Small intestine (tissue), 7 donors: ENCODE results near the gene ZNF341. TPM values are rescaled to one million over a fixed set of nuclear protein-coding genes. Genes with fewer than 3 reads are reported as not detected.
A peak's percentile ranks its signal among the peaks of the same experiment; 100 is the strongest.

ENCODE experiments used
- DNase-seq, 2 donors: peaks; one replicate each; pipeline versions ENCODE4 v3.0.0 to v3.0.0-alpha.2; 2013
- FAIRE-seq: peaks from 2 replicates; lab custom pipeline; 2012; peaks lifted over from hg19 to GRCh38; lab: Jason Lieb, UNC
- H3K27ac ChIP-seq, 3 donors: one replicate each; pipeline ENCODE4 v1.5.1; 2013; ENCODE audit warnings: low read length in 2 of 3, mild to moderate bottlenecking in 2 of 3, control low read depth in 1 of 3, inconsistent platforms in 1 of 3, low read depth in 1 of 3, moderate library complexity in 1 of 3
- H3K27me3 ChIP-seq, 3 donors: one replicate each; pipeline ENCODE4 v1.6.1; 2013; ENCODE audit warnings: low read length in 3 of 3, inconsistent platforms in 1 of 3; ENCODE audit not compliant: control insufficient read depth in 3 of 3, insufficient read depth in 3 of 3
- H3K36me3 ChIP-seq, 3 donors: one replicate each; pipeline ENCODE4 v1.6.1; 2013; ENCODE audit warnings: low read length in 3 of 3, inconsistent platforms in 1 of 3, low read depth in 1 of 3, mild to moderate bottlenecking in 1 of 3, moderate library complexity in 1 of 3; ENCODE audit not compliant: control insufficient read depth in 3 of 3, insufficient read depth in 2 of 3
- H3K4me1 ChIP-seq, 3 donors: one replicate each; pipeline ENCODE4 v1.6.1; 2013; ENCODE audit warnings: low read length in 2 of 3, inconsistent platforms in 1 of 3, low read depth in 1 of 3, mild to moderate bottlenecking in 1 of 3, moderate library complexity in 1 of 3; ENCODE audit not compliant: control insufficient read depth in 3 of 3, insufficient read depth in 2 of 3
- H3K4me3 ChIP-seq, 3 donors: one replicate each; pipeline ENCODE4 v1.5.1; 2013; ENCODE audit warnings: low read length in 3 of 3, control low read depth in 1 of 3, inconsistent platforms in 1 of 3, low read depth in 1 of 3, mild to moderate bottlenecking in 1 of 3, moderate library complexity in 1 of 3
- H3K9me3 ChIP-seq, 2 donors: one replicate each; pipeline ENCODE4 v1.6.1; 2013; ENCODE audit warnings: low read depth in 1 of 2, low read length in 1 of 2; ENCODE audit not compliant: control insufficient read depth in 2 of 2, insufficient read depth in 1 of 2
- WGBS, 3 donors: extraction: QIAGEN DNeasy Blood & Tissue Kit; methylation state at CpG; one replicate each; pipeline ENCODE4 v1.1.7; 2013; 5-methylcytosine and 5-hydroxymethylcytosine counted together
- polyA plus RNA-seq, 4 donors: library from polyadenylated mRNA; stranded (reverse) in 3 of 4; unstranded in 1 of 4; fragments of 200-250 nt in 3 of 4; fragments of 120-200 nt in 1 of 4; gene quantifications; one replicate each; pipeline versions ENCODE4 v1.2.1 to v1.2.3, GENCODE V29; 2013
- donor health status: healthy with polysubstance abuse.
- donor health status: control.
- donor health status: control.
- donor health status: Bipolar disorder and iron deficiency.
- donor health status: healthy.

ZNF341 gene
- polyA plus RNA-seq, 4 donors = 2.7 to 4.4 (median 3.4) TPM

DNA sequence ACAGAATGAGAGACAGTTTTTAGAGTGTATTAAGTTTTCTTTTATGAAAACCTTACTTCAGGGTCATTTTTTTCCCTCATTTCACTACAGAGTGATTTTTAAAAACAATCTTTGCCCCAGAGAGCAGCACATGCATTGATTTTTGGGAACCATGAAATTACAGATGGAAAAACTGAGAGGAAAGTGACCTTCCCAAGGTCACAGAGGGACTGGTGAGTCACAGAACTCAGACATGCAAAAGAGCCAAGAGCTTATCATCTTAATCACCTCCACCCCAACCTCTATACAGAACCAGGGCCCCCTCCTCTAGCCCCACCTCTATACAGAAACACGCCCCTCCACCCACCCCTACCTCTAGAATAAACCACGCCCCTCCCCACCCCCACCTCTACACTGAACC, 22.4 kb upstream of the ZNF341 start:
- 66 to 83% (median 77%) methylated on average over 1 to 2 of the region's 2 CpGs for WGBS, 3 donors
- no peak for FAIRE-seq
- no peaks in the 10 kb centered on the region for H3K9me3 ChIP-seq
- H3K27me3 ChIP-seq = no peaks in the 10 kb centered on the region
- H3K27ac ChIP-seq = no peak overlapping the region
- H3K4me1 ChIP-seq = no peaks in the 10 kb centered on the region
- H3K4me3 ChIP-seq = no peak overlapping the region
- H3K36me3 ChIP-seq = peaks cover 9 to 59% (median 13%) of the 10 kb centered on the region in 3 donors
- peak in 1 of 2 donors; percentile 25 for DNase-seq

DNA sequence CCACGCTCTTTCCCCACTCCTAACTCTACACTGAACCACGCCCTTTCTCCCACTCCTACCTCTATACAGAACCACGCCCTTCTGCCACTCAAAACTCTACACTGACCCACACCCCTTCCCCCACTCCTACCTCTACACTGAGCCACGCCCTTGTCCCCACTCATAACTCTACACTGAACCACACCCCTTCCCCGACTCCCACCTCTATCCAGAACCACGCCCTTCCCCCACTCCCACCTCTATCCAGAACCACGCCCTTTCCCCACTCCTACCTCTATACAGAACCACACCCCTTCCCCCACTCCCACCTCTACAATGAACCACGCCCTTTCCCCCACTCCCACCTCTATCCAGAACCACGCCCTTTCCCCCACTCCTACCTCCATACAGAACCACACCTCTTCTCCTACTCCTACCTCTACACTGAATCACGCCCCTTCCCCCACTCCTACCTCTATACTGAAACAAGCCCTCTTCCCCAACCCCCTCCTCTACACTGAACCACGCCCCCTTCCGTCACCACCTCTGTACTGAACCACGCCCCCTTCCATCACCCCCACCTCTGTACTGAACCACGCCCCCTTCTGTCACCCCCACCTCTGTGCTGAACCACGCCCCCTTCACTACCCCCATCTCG, 21.8 kb upstream of the ZNF341 start:
- DNase-seq (peak in 1 of 2 donors; percentile 38), FAIRE-seq (no peak)
- Histone ChIP-seq H3K27ac (peak overlapping the region in 1 of 3 donors; percentile 44), H3K4me3 (no peak overlapping the region), H3K4me1 (no peaks in the 10 kb centered on the region), H3K27me3 (no peaks in the 10 kb centered on the region), H3K9me3 (no peaks in the 10 kb centered on the region), H3K36me3 (peaks cover 9 to 62% (median 13%) of the 10 kb centered on the region in 3 donors)
- WGBS, 3 donors = 78 to 83% (median 81%) methylated on average over 16 of the region's 16 CpGs

GRCh38 chr20:33710681-33711445, 20.9 kb upstream of the ZNF341 start:
- no peaks in the 10 kb centered on the region for H3K27me3 ChIP-seq
- 67 to 75% (median 68%) methylated on average over 14 of the region's 14 CpGs for WGBS, 3 donors
- H3K4me3 ChIP-seq = no peak overlapping the region
- peaks cover 9 to 63% (median 13%) of the 10 kb centered on the region in 3 donors for H3K36me3 ChIP-seq
- H3K9me3 ChIP-seq = no peaks in the 10 kb centered on the region
- DNase-seq (no peak), FAIRE-seq (no peak)
- H3K27ac ChIP-seq = no peak overlapping the region
- H3K4me1 ChIP-seq = no peaks in the 10 kb centered on the region

GRCh38 chr20:33711446-33711738, 20.4 kb upstream of the ZNF341 start:
- FAIRE-seq (no peak), DNase-seq (no peak)
- Histone ChIP-seq H3K27ac (no peak overlapping the region), H3K27me3 (no peaks in the 10 kb centered on the region), H3K4me1 (no peaks in the 10 kb centered on the region), H3K4me3 (no peak overlapping the region), H3K9me3 (no peaks in the 10 kb centered on the region), H3K36me3 (peaks cover 9 to 61% (median 13%) of the 10 kb centered on the region in 3 donors)
- WGBS, 3 donors = 38 to 87% (median 85%) methylated on average over 1 of the region's 1 CpG

- no peak for FAIRE-seq
- H3K4me3 ChIP-seq = no peak overlapping the region
- no peaks in the 10 kb centered on the region for H3K4me1 ChIP-seq
- no peak overlapping the region for H3K27ac ChIP-seq
- no peaks in the 10 kb centered on the region for H3K9me3 ChIP-seq
- H3K27me3 ChIP-seq = no peaks in the 10 kb centered on the region
- peaks cover 6 to 48% (median 13%) of the 10 kb centered on the region in 3 donors for H3K36me3 ChIP-seq
- WGBS, 3 donors = 83 to 91% (median 84%) methylated on average over 10 of the region's 10 CpGs
- no peak for DNase-seq
Observed at GRCh38 chr20:33713865-33714367, 17.9 kb upstream of the ZNF341 start.

GRCh38 chr20:33716498-33716897, 15.3 kb upstream of the ZNF341 start:
- H3K27me3 ChIP-seq = no peaks in the 10 kb centered on the region
- FAIRE-seq (no peak), DNase-seq (no peak)
- peaks cover 0 to 10% (median 0%) of the 10 kb centered on the region in 3 donors for H3K4me1 ChIP-seq
- H3K4me3 ChIP-seq = no peak overlapping the region
- 88 to 97% (median 93%) methylated on average over 2 of the region's 2 CpGs for WGBS, 3 donors
- H3K27ac ChIP-seq = no peak overlapping the region
- peaks cover 6 to 31% (median 13%) of the 10 kb centered on the region in 3 donors for H3K36me3 ChIP-seq
- no peaks in the 10 kb centered on the region for H3K9me3 ChIP-seq

- Histone ChIP-seq H3K36me3 (peaks cover 0 to 10% (median 0%) of the 10 kb centered on the region in 3 donors), H3K4me1 (peaks cover 0 to 20% (median 0%) of the 10 kb centered on the region in 3 donors), H3K9me3 (no peaks in the 10 kb centered on the region), H3K4me3 (peak overlapping the region; percentile 48 to 86 (median 55)), H3K27me3 (no peaks in the 10 kb centered on the region), H3K27ac (peak overlapping the region; percentile 45 to 84 (median 60))
- DNase-seq (peak in 1 of 2 donors; percentile 36), FAIRE-seq (no peak)
- 36 to 48% (median 43%) methylated on average over 13 of the region's 13 CpGs for WGBS, 3 donors
Observed at GRCh38 chr20:33719277-33719988, 12.4 kb upstream of the ZNF341 start.
